HepG2 (cell line): ENCODE results near the gene NUDT3. TPM values are rescaled to one million over a fixed set of nuclear protein-coding genes. Genes with fewer than 3 reads are reported as not detected.

Experiments
- HOXA7 ChIP-seq: sonication (generic); formaldehyde crosslinking; IDR thresholded peaks from 2 replicates; pipeline ENCODE4 v1.8.1; 2022; ENCODE audit warnings: mild to moderate bottlenecking, missing genetic modification reagents, moderate library complexity
- MED13 ChIP-seq: sonication (generic); formaldehyde crosslinking; IDR thresholded peaks from 2 replicates; pipeline ENCODE4 v1.5.0; 2020; ENCODE audit warnings: missing genetic modification reagents
- polyA plus RNA-seq, 8 experiments: library from polyadenylated mRNA; depleted of rRNA in 3 of 8; stranded (reverse) in 7 of 8; unstranded in 1 of 8; fragments of >200 nt; fragmentation: Illumina TruSeq in 4 of 8; extraction: Trizol in 4 of 8; gene quantifications; 2 replicates each; pipeline versions ENCODE4 v1.2.1 to v1.2.3, GENCODE V29; 2011 to 2016; ENCODE audit warnings: low read depth in 4 of 8, missing spikeins in 1 of 8, mixed read lengths in 1 of 8; ENCODE audit not compliant: insufficient read depth in 1 of 8
- total RNA-seq, 5 experiments: library from RNA; depleted of rRNA; stranded (reverse); fragments of >200 nt; fragmentation: Illumina TruSeq; extraction: Trizol; gene quantifications; 2 replicates each; pipeline ENCODE4 v1.2.3, GENCODE V29; 2016; ENCODE audit warnings: low read depth in 1 of 5
- TF ChIP-seq, protein P1 (sequence below): sonication (generic); formaldehyde crosslinking; IDR thresholded peaks from 2 replicates; pipeline ENCODE4 v1.5.1; 2020; ENCODE audit warnings: missing genetic modification reagents, mild to moderate bottlenecking, borderline replicate concordance
- TF ChIP-seq, protein P2 (sequence below): sonication (generic); formaldehyde crosslinking; IDR thresholded peaks from 2 replicates; pipeline ENCODE4 v1.5.0; 2020; ENCODE audit warnings: missing genetic modification reagents
- TF ChIP-seq, protein P3 (sequence below): sonication (generic); formaldehyde crosslinking; IDR thresholded peaks from 2 replicates; pipeline ENCODE4 v1.4.0; 2020; ENCODE audit warnings: mild to moderate bottlenecking, missing genetic modification reagents
- TF ChIP-seq, protein P4 (sequence below): sonication (generic); formaldehyde crosslinking; IDR thresholded peaks from 2 replicates; pipeline ENCODE4 v1.5.1; 2020; ENCODE audit warnings: mild to moderate bottlenecking, missing genetic modification reagents, borderline replicate concordance
- TF ChIP-seq, protein P5 (sequence below), 2 experiments: IDR thresholded peaks; 2 replicates each; pipeline ENCODE4 v1.6.1; 2011 to 2012; ENCODE audit warnings: low read length in 2 of 2, borderline replicate concordance in 1 of 2, low read depth in 1 of 2, mild to moderate bottlenecking in 1 of 2, moderate library complexity in 1 of 2

NUDT3 gene
- total and polyA plus RNA-seq, 2 of the 13 experiments (the other 11 are each of a cell fraction or from before 2014, with no cell fraction given) = 20.2 to 20.6 TPM

DNA sequence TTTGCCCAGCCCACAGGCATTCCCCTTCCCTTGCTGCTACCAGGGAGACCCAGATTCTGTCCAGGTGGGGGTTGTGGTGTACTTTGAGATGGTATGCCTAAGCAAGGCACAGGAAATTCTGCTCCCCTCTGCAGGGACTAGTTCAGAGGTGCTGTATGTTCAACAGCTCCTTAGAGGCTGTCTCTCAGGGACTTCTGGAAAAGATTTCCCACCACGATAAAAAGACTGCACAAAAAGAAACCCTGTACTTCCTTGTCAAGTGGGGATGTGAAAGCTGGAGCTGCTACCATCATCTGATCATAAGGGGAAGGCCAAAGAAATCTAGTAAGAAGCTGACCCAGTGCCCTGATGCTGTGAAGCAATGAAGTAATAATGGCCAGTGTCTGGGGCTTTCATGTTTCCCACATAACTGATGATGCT lies 92.1 kb downstream of the NUDT3 start (continued):
- TF ChIP-seq, protein P1, sequence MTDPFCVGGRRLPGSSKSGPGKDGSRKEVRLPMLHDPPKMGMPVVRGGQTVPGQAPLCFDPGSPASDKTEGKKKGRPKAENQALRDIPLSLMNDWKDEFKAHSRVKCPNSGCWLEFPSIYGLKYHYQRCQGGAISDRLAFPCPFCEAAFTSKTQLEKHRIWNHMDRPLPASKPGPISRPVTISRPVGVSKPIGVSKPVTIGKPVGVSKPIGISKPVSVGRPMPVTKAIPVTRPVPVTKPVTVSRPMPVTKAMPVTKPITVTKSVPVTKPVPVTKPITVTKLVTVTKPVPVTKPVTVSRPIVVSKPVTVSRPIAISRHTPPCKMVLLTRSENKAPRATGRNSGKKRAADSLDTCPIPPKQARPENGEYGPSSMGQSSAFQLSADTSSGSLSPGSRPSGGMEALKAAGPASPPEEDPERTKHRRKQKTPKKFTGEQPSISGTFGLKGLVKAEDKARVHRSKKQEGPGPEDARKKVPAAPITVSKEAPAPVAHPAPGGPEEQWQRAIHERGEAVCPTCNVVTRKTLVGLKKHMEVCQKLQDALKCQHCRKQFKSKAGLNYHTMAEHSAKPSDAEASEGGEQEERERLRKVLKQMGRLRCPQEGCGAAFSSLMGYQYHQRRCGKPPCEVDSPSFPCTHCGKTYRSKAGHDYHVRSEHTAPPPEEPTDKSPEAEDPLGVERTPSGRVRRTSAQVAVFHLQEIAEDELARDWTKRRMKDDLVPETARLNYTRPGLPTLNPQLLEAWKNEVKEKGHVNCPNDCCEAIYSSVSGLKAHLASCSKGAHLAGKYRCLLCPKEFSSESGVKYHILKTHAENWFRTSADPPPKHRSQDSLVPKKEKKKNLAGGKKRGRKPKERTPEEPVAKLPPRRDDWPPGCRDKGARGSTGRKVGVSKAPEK = no peak
- TF ChIP-seq HOXA7 (CRISPR knock-in tag) (no peak), MED13 (CRISPR knock-in tag) (no peak)
- TF ChIP-seq, protein P2, sequence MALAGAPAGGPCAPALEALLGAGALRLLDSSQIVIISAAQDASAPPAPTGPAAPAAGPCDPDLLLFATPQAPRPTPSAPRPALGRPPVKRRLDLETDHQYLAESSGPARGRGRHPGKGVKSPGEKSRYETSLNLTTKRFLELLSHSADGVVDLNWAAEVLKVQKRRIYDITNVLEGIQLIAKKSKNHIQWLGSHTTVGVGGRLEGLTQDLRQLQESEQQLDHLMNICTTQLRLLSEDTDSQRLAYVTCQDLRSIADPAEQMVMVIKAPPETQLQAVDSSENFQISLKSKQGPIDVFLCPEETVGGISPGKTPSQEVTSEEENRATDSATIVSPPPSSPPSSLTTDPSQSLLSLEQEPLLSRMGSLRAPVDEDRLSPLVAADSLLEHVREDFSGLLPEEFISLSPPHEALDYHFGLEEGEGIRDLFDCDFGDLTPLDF = no peak
- TF ChIP-seq, protein P3, sequence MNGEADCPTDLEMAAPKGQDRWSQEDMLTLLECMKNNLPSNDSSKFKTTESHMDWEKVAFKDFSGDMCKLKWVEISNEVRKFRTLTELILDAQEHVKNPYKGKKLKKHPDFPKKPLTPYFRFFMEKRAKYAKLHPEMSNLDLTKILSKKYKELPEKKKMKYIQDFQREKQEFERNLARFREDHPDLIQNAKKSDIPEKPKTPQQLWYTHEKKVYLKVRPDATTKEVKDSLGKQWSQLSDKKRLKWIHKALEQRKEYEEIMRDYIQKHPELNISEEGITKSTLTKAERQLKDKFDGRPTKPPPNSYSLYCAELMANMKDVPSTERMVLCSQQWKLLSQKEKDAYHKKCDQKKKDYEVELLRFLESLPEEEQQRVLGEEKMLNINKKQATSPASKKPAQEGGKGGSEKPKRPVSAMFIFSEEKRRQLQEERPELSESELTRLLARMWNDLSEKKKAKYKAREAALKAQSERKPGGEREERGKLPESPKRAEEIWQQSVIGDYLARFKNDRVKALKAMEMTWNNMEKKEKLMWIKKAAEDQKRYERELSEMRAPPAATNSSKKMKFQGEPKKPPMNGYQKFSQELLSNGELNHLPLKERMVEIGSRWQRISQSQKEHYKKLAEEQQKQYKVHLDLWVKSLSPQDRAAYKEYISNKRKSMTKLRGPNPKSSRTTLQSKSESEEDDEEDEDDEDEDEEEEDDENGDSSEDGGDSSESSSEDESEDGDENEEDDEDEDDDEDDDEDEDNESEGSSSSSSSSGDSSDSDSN (CRISPR knock-in tag) = no peak
- TF ChIP-seq, protein P4, sequence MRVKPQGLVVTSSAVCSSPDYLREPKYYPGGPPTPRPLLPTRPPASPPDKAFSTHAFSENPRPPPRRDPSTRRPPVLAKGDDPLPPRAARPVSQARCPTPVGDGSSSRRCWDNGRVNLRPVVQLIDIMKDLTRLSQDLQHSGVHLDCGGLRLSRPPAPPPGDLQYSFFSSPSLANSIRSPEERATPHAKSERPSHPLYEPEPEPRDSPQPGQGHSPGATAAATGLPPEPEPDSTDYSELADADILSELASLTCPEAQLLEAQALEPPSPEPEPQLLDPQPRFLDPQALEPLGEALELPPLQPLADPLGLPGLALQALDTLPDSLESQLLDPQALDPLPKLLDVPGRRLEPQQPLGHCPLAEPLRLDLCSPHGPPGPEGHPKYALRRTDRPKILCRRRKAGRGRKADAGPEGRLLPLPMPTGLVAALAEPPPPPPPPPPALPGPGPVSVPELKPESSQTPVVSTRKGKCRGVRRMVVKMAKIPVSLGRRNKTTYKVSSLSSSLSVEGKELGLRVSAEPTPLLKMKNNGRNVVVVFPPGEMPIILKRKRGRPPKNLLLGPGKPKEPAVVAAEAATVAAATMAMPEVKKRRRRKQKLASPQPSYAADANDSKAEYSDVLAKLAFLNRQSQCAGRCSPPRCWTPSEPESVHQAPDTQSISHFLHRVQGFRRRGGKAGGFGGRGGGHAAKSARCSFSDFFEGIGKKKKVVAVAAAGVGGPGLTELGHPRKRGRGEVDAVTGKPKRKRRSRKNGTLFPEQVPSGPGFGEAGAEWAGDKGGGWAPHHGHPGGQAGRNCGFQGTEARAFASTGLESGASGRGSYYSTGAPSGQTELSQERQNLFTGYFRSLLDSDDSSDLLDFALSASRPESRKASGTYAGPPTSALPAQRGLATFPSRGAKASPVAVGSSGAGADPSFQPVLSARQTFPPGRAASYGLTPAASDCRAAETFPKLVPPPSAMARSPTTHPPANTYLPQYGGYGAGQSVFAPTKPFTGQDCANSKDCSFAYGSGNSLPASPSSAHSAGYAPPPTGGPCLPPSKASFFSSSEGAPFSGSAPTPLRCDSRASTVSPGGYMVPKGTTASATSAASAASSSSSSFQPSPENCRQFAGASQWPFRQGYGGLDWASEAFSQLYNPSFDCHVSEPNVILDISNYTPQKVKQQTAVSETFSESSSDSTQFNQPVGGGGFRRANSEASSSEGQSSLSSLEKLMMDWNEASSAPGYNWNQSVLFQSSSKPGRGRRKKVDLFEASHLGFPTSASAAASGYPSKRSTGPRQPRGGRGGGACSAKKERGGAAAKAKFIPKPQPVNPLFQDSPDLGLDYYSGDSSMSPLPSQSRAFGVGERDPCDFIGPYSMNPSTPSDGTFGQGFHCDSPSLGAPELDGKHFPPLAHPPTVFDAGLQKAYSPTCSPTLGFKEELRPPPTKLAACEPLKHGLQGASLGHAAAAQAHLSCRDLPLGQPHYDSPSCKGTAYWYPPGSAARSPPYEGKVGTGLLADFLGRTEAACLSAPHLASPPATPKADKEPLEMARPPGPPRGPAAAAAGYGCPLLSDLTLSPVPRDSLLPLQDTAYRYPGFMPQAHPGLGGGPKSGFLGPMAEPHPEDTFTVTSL = no peak
- TF ChIP-seq, protein P5, sequence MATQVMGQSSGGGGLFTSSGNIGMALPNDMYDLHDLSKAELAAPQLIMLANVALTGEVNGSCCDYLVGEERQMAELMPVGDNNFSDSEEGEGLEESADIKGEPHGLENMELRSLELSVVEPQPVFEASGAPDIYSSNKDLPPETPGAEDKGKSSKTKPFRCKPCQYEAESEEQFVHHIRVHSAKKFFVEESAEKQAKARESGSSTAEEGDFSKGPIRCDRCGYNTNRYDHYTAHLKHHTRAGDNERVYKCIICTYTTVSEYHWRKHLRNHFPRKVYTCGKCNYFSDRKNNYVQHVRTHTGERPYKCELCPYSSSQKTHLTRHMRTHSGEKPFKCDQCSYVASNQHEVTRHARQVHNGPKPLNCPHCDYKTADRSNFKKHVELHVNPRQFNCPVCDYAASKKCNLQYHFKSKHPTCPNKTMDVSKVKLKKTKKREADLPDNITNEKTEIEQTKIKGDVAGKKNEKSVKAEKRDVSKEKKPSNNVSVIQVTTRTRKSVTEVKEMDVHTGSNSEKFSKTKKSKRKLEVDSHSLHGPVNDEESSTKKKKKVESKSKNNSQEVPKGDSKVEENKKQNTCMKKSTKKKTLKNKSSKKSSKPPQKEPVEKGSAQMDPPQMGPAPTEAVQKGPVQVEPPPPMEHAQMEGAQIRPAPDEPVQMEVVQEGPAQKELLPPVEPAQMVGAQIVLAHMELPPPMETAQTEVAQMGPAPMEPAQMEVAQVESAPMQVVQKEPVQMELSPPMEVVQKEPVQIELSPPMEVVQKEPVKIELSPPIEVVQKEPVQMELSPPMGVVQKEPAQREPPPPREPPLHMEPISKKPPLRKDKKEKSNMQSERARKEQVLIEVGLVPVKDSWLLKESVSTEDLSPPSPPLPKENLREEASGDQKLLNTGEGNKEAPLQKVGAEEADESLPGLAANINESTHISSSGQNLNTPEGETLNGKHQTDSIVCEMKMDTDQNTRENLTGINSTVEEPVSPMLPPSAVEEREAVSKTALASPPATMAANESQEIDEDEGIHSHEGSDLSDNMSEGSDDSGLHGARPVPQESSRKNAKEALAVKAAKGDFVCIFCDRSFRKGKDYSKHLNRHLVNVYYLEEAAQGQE (IDR thresholded peaks at IDR 0.05; ENCODE audit: borderline replicate concordance in 1 of 2, low read depth in 1 of 2, low read length in 2 of 2) = no peak
